GM21423 (cell line): ENCODE results near the gene RNF114.
"Not testable (repeated sequence)": the region's sequence is repeated elsewhere in the genome, so short reads cannot be mapped to it uniquely, and the experiment has no call there.

ENCODE experiments used
- ATAC-seq: cut with Tn5 transposase; IDR thresholded peaks from one replicate; pipeline ENCODE4 v1.9.1; 2021; ENCODE audit warnings: mild to moderate bottlenecking, moderate library complexity; ENCODE audit not compliant: unreplicated experiment

RNF114 gene

GRCh38 chr20:49936153-49937026, at the start of gene RNF114:
Gene RNF114, plus strand, starts transcription at chr20:49936397. Its CDS starts 16 bp downstream, at chr20:49936413.
- peak; percentile 71 for ATAC-seq

GRCh38 chr20:49886571-49887213, 49.5 kb upstream of the RNF114 start:
- no peak for ATAC-seq

GRCh38 chr20:49887251-49888211, 48.7 kb upstream of the RNF114 start:
- no peak for ATAC-seq

GRCh38 chr20:49888212-49889000, 47.8 kb upstream of the RNF114 start:
- no peak for ATAC-seq

GRCh38 chr20:49889001-49889934, 46.9 kb upstream of the RNF114 start:
- no peak for ATAC-seq

GRCh38 chr20:49889935-49890333, 46.3 kb upstream of the RNF114 start:
- no peak for ATAC-seq

GRCh38 chr20:49890471-49891361, 45.5 kb upstream of the RNF114 start:
- ATAC-seq = no peak

- ATAC-seq = no peak
Observed at GRCh38 chr20:49891476-49892110, 44.6 kb upstream of the RNF114 start.

- ATAC-seq = no peak
Observed at GRCh38 chr20:49892260-49892659, 43.9 kb upstream of the RNF114 start.

GRCh38 chr20:49892817-49893216, 43.4 kb upstream of the RNF114 start:
- ATAC-seq = no peak

GRCh38 chr20:49893242-49894072, 42.7 kb upstream of the RNF114 start:
- ATAC-seq = no peak

- ATAC-seq = no peak
Observed at GRCh38 chr20:49894073-49894470, 42.1 kb upstream of the RNF114 start.

GRCh38 chr20:49895474-49896093, 40.6 kb upstream of the RNF114 start:
- not testable (repeated sequence) for ATAC-seq

- no peak for ATAC-seq
Observed at GRCh38 chr20:49896204-49896603, 40.0 kb upstream of the RNF114 start.

GRCh38 chr20:49899541-49900383, 36.4 kb upstream of the RNF114 start:
- no peak for ATAC-seq
